GM12891 (cell line): ENCODE data around the gene IPO4.

Source experiments
- POLR2A ChIP-seq: IDR thresholded peaks from 2 replicates; pipeline ENCODE4 v1.6.1; 2011; ENCODE audit warnings: low read depth, low read length, control low read depth
- SPI1 ChIP-seq: IDR thresholded peaks from 2 replicates; pipeline ENCODE4 v1.6.1; 2011; ENCODE audit warnings: low read depth, low read length, control low read depth

DNA sequence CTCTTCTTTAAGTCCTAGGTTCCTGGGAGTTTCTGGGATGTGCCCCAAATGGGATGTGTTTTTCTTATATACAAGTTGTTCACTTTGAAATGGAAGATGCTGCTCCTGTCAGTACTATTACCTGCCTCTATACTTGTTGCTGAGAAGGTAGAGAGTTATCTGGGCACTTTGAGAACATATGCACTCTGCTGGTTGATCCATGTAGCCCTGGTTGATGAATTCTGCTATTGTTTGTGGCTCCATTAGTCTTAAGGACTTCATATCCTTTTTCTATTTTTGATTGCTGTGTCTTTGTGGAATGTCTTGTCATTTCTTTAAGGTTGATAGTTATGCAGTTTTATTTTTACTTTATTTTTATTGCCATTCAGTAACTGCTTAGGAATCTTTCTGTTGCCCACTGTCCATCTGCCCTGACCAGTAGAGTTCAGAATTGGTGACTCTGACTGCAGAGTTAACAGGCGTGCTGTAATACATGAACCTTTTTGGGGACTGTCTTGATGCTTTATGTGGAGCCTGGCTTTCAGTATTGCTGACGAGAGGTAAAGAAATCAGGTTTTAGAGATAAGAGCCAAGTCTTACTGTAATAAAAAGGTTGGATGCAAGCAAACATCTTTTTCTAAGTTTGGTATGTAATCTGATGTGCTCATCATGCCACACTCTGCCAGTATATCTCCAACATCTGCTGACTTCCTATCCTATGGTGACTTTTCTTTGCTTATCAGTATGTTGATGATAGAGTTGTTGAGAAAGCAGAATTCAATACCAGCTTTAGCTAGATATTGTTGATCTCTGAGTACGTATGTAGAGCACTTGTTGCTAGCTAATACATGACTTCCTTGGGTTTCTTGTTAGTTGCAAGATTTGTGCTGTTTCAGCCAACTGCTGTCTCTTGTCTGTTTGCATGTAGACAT is 45.7 kb upstream of the IPO4 start:
- no peak for TF ChIP-seq SPI1
- TF ChIP-seq POLR2A, result no peak
